IMR-90 (cell line): ENCODE data around the gene COLEC12. TPM values are rescaled to one million over a fixed set of nuclear protein-coding genes. Genes with fewer than 3 reads are reported as not detected.

ENCODE experiments used
- ATAC-seq: fragments of 200-7000 bp; cut with Tn5 transposase; 2 replicates; pipeline ENCODE4 v1.9.1; 2020; ENCODE audit warnings: low read depth, mild to moderate bottlenecking, moderate library complexity
- BruUV-seq: library from RNA; stranded (reverse); fragments of 400-500 nt; replicated peaks from 2 replicates; lab custom pipeline; 2021; lab: Mats Ljungman, UMichigan
- CTCF ChIA-PET: fragments of 300-600 bp; formaldehyde crosslinking; extraction: SDS; loops from one replicate; lab custom pipeline; 2021; ENCODE audit warnings: antibody characterized with exemption; lab: Yijun Ruan, JAX
- POLR2A ChIA-PET: fragments of 300-600 bp; sonication (Branson Sonifier 250); formaldehyde crosslinking; loops from one replicate; lab custom pipeline; 2022; ENCODE audit warnings: antibody characterized with exemption; ENCODE audit not compliant: unreplicated experiment; lab: Charles Lee
- DNase-seq: peaks from one replicate; pipeline ENCODE4 v3.0.0; 2013
- H2AFZ ChIP-seq: replicated peaks from 2 replicates; pipeline ENCODE3; 2013; ENCODE audit warnings: low read length, mild to moderate bottlenecking; ENCODE audit not compliant: poor library complexity
- H2AK5ac ChIP-seq: 2 replicates; pipeline ENCODE4 v1.6.1; 2013; ENCODE audit warnings: low read depth, low read length, inconsistent platforms
- H2AK9ac ChIP-seq: replicated peaks from 2 replicates; pipeline ENCODE3; 2013; ENCODE audit warnings: mild to moderate bottlenecking, low read depth, low read length, moderate library complexity; ENCODE audit not compliant: poor library complexity
- H2BK120ac ChIP-seq: 2 replicates; pipeline ENCODE4 v1.6.1; 2013; ENCODE audit warnings: low read depth, low read length, inconsistent platforms
- H2BK15ac ChIP-seq: 3 replicates; pipeline ENCODE4 v1.6.1; 2013; ENCODE audit warnings: low read depth, low read length, inconsistent platforms
- H2BK20ac ChIP-seq: 2 replicates; pipeline ENCODE4 v1.6.1; 2013; ENCODE audit warnings: low read depth, mild to moderate bottlenecking, inconsistent platforms, low read length, moderate library complexity
- H2BK5ac ChIP-seq: 2 replicates; pipeline ENCODE4 v1.6.1; 2013; ENCODE audit warnings: mild to moderate bottlenecking, low read depth, low read length, inconsistent platforms; ENCODE audit not compliant: poor library complexity, severe bottlenecking
- H3K14ac ChIP-seq: replicated peaks from 2 replicates; pipeline ENCODE4 v1.6.1; 2013; ENCODE audit warnings: low read depth, low read length, inconsistent platforms
- H3K18ac ChIP-seq: 2 replicates; pipeline ENCODE4 v1.6.1; 2013; ENCODE audit warnings: low read depth, low read length, control low read depth
- H3K23ac ChIP-seq: 2 replicates; pipeline ENCODE4 v1.6.1; 2013; ENCODE audit warnings: low read depth, low read length, inconsistent platforms
- H3K27ac ChIP-seq: 2 replicates; pipeline ENCODE4 v1.5.1; 2013; ENCODE audit warnings: mild to moderate bottlenecking, control low read depth, low read length; ENCODE audit not compliant: insufficient read depth
- H3K27me3 ChIP-seq: 2 replicates; pipeline ENCODE4 v1.6.1; 2013; ENCODE audit warnings: low read length; ENCODE audit not compliant: control insufficient read depth, insufficient read depth
- H3K36me3 ChIP-seq: 2 replicates; pipeline ENCODE4 v1.6.1; 2013; ENCODE audit warnings: low read length, mixed read lengths; ENCODE audit not compliant: control insufficient read depth, insufficient read depth
- H3K4ac ChIP-seq: 2 replicates; pipeline ENCODE4 v1.6.1; 2013; ENCODE audit warnings: low read depth, low read length, inconsistent platforms
- H3K4me1 ChIP-seq: 2 replicates; pipeline ENCODE4 v1.6.1; 2013; ENCODE audit warnings: low read length, mixed read lengths; ENCODE audit not compliant: control insufficient read depth, insufficient read depth
- H3K4me2 ChIP-seq: 2 replicates; pipeline ENCODE4 v1.6.1; 2013; ENCODE audit warnings: low read depth, mild to moderate bottlenecking, control low read depth, low read length, moderate library complexity
- H3K4me3 ChIP-seq: 2 replicates; pipeline ENCODE4 v1.5.1; 2013; ENCODE audit warnings: low read depth, mild to moderate bottlenecking, control low read depth, low read length, moderate library complexity; ENCODE audit not compliant: insufficient read depth
- H3K56ac ChIP-seq: 2 replicates; pipeline ENCODE4 v1.6.1; 2013; ENCODE audit warnings: low read length, inconsistent platforms; ENCODE audit not compliant: insufficient read depth; ENCODE audit errors: extremely low read depth
- H3K79me1 ChIP-seq, 2 experiments: 2 replicates each; pipeline ENCODE4 v1.6.1; 2013; ENCODE audit warnings: low read length in 2 of 2, inconsistent platforms in 1 of 2, low read depth in 1 of 2
- H3K9ac ChIP-seq: 2 replicates; pipeline ENCODE4 v1.6.1; 2013; ENCODE audit warnings: low read depth, low read length, control low read depth
- H3K9me1 ChIP-seq: 2 replicates; pipeline ENCODE4 v1.6.1; 2013; ENCODE audit warnings: low read length, inconsistent platforms; ENCODE audit not compliant: insufficient read depth
- H3K9me3 ChIP-seq: 2 replicates; pipeline ENCODE4 v1.6.1; 2013; ENCODE audit warnings: low read length; ENCODE audit not compliant: control insufficient read depth, insufficient read depth
- H4K20me1 ChIP-seq: 2 replicates; pipeline ENCODE4 v1.6.1; 2013; ENCODE audit warnings: low read length, inconsistent platforms; ENCODE audit not compliant: insufficient read depth
- H4K5ac ChIP-seq: 2 replicates; pipeline ENCODE4 v1.6.1; 2013; ENCODE audit warnings: mild to moderate bottlenecking, low read depth, low read length, control low read depth
- H4K8ac ChIP-seq, 2 experiments: 2 replicates each; pipeline ENCODE4 v1.6.1; 2013; ENCODE audit warnings: low read depth in 2 of 2, low read length in 2 of 2, control low read depth in 1 of 2, inconsistent platforms in 1 of 2
- H4K91ac ChIP-seq: 2 replicates; pipeline ENCODE4 v1.6.1; 2013; ENCODE audit warnings: low read depth, low read length, inconsistent platforms; ENCODE audit not compliant: insufficient read depth
- BHLHE40 ChIP-seq: fragments of 150-350 bp; IDR thresholded peaks from 2 replicates; pipeline ENCODE4 v1.6.1; 2016; ENCODE audit warnings: mild to moderate bottlenecking, low read depth, low read length
- CHD1 ChIP-seq: IDR thresholded peaks from 2 replicates; pipeline ENCODE4 v1.6.1; 2012; ENCODE audit warnings: low read depth, low read length, improper control_type of control experiment
- USF2 ChIP-seq: fragments of 150-350 bp; IDR thresholded peaks from 2 replicates; pipeline ENCODE4 v1.6.1; 2017; ENCODE audit warnings: mild to moderate bottlenecking, antibody characterized with exemption, low read length, low read depth
- WGBS, 2 experiments: methylation state at CpG; one replicate each; pipeline versions ENCODE4 v1.1.5 to v1.1.7; 2013; ENCODE audit warnings: missing lambda C conversion rate in 2 of 2; ENCODE audit not compliant: insufficient read length in 1 of 2; ENCODE audit errors: extremely low coverage in 2 of 2; 5-methylcytosine and 5-hydroxymethylcytosine counted together
- dilution Hi-C: fragments of 300-500 bp; cut with HindIII; formaldehyde crosslinking; loops from one replicate; pipeline ENCODE4 v1.14.3; 2018; ENCODE audit warnings: low sequenced_read_pairs; ENCODE audit not compliant: unreplicated experiment
- in situ Hi-C: fragments of 300-500 bp; cut with MboI; formaldehyde crosslinking; loops from 3 replicates; pipeline ENCODE4 v1.14.3; 2019; ENCODE audit warnings: low sequenced_read_pairs, inconsistent platforms, mixed read lengths
- intact Hi-C: fragments of 100-400 bp; cut with micrococcal nuclease; formaldehyde crosslinking; loops from 2 replicates; pipeline ENCODE4 v1.10.0; 2022
- polyA plus RNA-seq, 3 experiments: library from polyadenylated mRNA; depleted of rRNA; stranded (reverse); fragments of >200 nt; gene quantifications; 2 replicates each; pipeline ENCODE4 v1.2.3, GENCODE V29; 2012; ENCODE audit warnings: low replicate concordance in 1 of 3
- total RNA-seq: library from RNA; depleted of rRNA; stranded (reverse); fragments of >200 nt; gene quantifications from 2 replicates; pipeline ENCODE4 v1.2.3, GENCODE V29; 2012
- TF ChIP-seq, protein P1 (sequence below): fragments of 150-350 bp; IDR thresholded peaks from 2 replicates; pipeline ENCODE4 v1.6.1; 2016; ENCODE audit warnings: low read depth, mild to moderate bottlenecking, low read length, moderate library complexity, borderline replicate concordance

COLEC12 gene
- total and polyA plus RNA-seq, 2 of the 4 experiments (the other 2 are of a cell fraction) = 1.0 to 2.3 TPM

DNA sequence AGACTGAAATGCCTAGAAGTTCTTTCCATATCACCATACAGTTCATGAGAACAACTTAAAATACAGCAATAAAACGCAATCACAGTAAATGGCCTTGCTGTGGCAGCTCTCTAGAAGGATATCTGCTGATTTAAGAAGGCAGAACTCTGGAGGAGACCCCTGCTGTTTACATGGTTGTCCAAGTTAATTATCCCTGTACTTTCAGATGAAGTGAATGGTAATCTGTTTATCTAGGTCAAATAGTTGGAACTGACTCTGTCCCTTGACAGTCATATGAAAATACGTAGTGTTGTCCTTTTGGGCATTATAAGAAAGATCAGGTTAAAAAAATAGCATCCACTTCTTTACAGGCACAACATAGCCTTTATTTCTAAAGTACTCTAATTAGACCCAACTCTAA is 115.6 kb downstream of the COLEC12 start:
- Histone ChIP-seq H3K36me3 (no peaks in the 10 kb centered on the region), H4K91ac (no peak overlapping the region), H3K4me3 (no peak overlapping the region), H4K8ac (no peak overlapping the region), H3K56ac (no peak overlapping the region), H3K4me1 (peaks cover 5% of the 10 kb centered on the region; the same call in 1 of the 2 replicates), H4K5ac (no peak overlapping the region), H3K27ac (no peak overlapping the region), H2AK9ac (no peak overlapping the region), H2BK120ac (no peak overlapping the region), H2BK20ac (no peak overlapping the region), H3K9ac (no peak overlapping the region), H2AFZ (no peak overlapping the region), H3K9me3 (no peaks in the 10 kb centered on the region), H3K4ac (no peak overlapping the region), H3K23ac (no peak overlapping the region), H4K20me1 (no peaks in the 10 kb centered on the region), H3K18ac (no peak overlapping the region), H2AK5ac (no peak overlapping the region), H3K27me3 (peaks cover 4% of the 10 kb centered on the region; the same call in 1 of the 2 replicates), H2BK5ac (no peak overlapping the region), H3K14ac (no peak overlapping the region), H3K4me2 (no peak overlapping the region), H2BK15ac (no peak overlapping the region), H3K9me1 (no peaks in the 10 kb centered on the region), H3K79me1 (no peaks in the 10 kb centered on the region)
- ATAC-seq (no peak), DNase-seq (no peak)
- CTCF ChIA-PET = no interaction called here
- intact Hi-C loops = no loop called here
- no TSS peak for BruUV-seq
- dilution Hi-C loops = no loop called here
- TF ChIP-seq CHD1 (no peak), BHLHE40 (no peak), USF2 (no peak)
- TF ChIP-seq, protein P1, sequence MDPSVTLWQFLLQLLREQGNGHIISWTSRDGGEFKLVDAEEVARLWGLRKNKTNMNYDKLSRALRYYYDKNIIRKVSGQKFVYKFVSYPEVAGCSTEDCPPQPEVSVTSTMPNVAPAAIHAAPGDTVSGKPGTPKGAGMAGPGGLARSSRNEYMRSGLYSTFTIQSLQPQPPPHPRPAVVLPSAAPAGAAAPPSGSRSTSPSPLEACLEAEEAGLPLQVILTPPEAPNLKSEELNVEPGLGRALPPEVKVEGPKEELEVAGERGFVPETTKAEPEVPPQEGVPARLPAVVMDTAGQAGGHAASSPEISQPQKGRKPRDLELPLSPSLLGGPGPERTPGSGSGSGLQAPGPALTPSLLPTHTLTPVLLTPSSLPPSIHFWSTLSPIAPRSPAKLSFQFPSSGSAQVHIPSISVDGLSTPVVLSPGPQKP = no peak
- POLR2A ChIA-PET = no interaction called here
- in situ Hi-C loops = no loop called here
- no CpG with 5 or more reads among the region's 2 CpGs for WGBS, 2 experiments
